Stromal cell of bone marrow (primary cell): ENCODE measurements around the gene GPC3.
"Not testable (repeated sequence)": the region's sequence is repeated elsewhere in the genome, so short reads cannot be mapped to it uniquely, and the experiment has no call there.

Experiments
- DNase-seq: peaks from one replicate; pipeline ENCODE4 v3.0.0-alpha.2; 2012; ENCODE audit warnings: low read depth

Gene GPC3

GRCh38 chrX:133646719-133647116, 338.7 kb downstream of the GPC3 start:
- no peak for DNase-seq

- peak; percentile 79 for DNase-seq
Observed at GRCh38 chrX:133645977-133646718, 339.2 kb downstream of the GPC3 start.

GRCh38 chrX:133645256-133645655, 340.1 kb downstream of the GPC3 start:
- DNase-seq: no peak

- no peak for DNase-seq
Observed at GRCh38 chrX:133640161-133641015, 345.0 kb downstream of the GPC3 start.

GRCh38 chrX:133639726-133640125, 345.7 kb downstream of the GPC3 start:
- DNase-seq: no peak

- no peak for DNase-seq
Observed at GRCh38 chrX:133638285-133638684, 347.1 kb downstream of the GPC3 start.

- DNase-seq: no peak
Observed at GRCh38 chrX:133637765-133638164, 347.6 kb downstream of the GPC3 start.

- no peak for DNase-seq
Observed at GRCh38 chrX:133636009-133636408, 349.4 kb downstream of the GPC3 start.

- DNase-seq: no peak
Observed at GRCh38 chrX:133634416-133634815, 351.0 kb downstream of the GPC3 start.

GRCh38 chrX:133633950-133634349, 351.4 kb downstream of the GPC3 start:
- no peak for DNase-seq

- DNase-seq: no peak
Observed at GRCh38 chrX:133633162-133633561, 352.2 kb downstream of the GPC3 start.

- DNase-seq: no peak
Observed at GRCh38 chrX:133630362-133630761, 355.0 kb downstream of the GPC3 start.

GRCh38 chrX:133627673-133628072, 357.7 kb downstream of the GPC3 start:
- no peak for DNase-seq

GRCh38 chrX:133621384-133621783, 364.0 kb downstream of the GPC3 start:
- DNase-seq: not testable (repeated sequence)

- no peak for DNase-seq
Observed at GRCh38 chrX:133611676-133612075, 373.7 kb downstream of the GPC3 start.

GRCh38 chrX:133610056-133610455, 375.3 kb downstream of the GPC3 start:
- DNase-seq: no peak

GRCh38 chrX:133609166-133609565, 376.2 kb downstream of the GPC3 start:
- DNase-seq: no peak

- DNase-seq: peak; percentile 70
Observed at GRCh38 chrX:133608406-133608805, 377.0 kb downstream of the GPC3 start.

GRCh38 chrX:133607419-133608348, 377.7 kb downstream of the GPC3 start:
- no peak for DNase-seq

- no peak for DNase-seq
Observed at GRCh38 chrX:133606990-133607389, 378.4 kb downstream of the GPC3 start.

GRCh38 chrX:133604801-133605200, 380.6 kb downstream of the GPC3 start:
- no peak for DNase-seq

- no peak for DNase-seq
Observed at GRCh38 chrX:133602881-133603280, 382.5 kb downstream of the GPC3 start.
